GM21423 (cell line): ENCODE results near the gene PDCD1.

Experiments
- ATAC-seq: cut with Tn5 transposase; IDR thresholded peaks from one replicate; pipeline ENCODE4 v1.9.1; 2021; ENCODE audit warnings: mild to moderate bottlenecking, moderate library complexity; ENCODE audit not compliant: unreplicated experiment

Gene PDCD1

DNA sequence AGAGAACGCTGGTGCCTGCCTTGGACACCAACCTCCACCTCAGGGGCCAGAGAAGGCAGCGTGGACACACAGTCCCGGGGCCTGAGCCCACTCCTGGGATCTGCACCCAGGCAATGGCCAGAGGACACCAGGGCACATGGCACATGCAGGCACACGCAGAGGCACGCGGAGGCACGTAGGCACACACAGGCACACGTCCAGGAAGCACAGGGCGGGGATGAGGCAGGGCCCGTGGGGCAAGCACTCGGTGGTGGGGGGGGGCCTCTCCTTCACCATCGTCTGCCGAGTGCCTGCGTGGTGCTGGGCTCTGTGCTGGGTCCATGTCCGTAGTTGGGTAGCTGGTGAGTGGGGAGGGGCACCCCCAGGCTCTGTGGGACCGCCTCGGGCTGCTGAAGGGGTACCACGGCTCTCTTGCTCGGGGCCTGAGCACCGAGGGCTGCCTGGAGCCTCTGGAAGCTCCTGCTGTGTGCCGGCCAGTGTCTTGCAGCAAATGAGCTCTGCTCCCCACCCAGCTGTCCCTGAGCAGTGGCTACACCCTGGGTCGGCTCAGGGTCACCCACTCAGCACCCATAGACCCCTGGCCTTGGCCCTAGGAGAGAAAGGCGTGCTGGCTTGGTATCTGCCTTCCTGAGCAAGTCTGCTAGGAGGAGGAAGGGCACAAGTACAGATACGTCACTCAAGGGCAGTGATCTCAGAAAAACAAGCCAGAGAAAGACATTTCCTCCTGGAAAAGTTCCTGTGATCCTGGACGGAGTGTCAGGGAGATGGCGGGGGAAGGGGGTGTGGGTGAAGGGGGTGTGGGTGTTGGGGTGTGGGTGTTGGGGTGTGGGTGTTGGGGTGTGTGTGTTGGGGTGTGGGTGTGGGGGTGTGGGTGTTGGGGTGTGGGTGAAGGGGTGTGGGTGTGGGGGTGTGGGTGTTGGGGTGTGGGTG, 37.3 kb upstream of the PDCD1 start:
- no peak for ATAC-seq

DNA sequence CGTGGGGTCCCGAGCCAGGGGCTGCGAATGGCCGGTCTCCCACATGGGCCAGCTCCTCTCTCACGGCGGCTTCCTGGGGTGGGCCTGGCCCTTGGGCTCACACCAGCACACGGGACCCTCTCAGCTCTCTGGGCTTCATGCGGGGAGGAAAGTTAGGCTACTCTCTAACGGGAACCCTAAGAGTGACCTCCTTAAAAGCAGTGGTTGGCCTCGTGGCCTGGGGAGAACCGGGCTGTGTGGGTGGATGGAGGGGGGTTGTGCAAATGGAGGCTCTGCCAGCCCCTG, 36.7 kb upstream of the PDCD1 start:
- ATAC-seq = no peak

DNA sequence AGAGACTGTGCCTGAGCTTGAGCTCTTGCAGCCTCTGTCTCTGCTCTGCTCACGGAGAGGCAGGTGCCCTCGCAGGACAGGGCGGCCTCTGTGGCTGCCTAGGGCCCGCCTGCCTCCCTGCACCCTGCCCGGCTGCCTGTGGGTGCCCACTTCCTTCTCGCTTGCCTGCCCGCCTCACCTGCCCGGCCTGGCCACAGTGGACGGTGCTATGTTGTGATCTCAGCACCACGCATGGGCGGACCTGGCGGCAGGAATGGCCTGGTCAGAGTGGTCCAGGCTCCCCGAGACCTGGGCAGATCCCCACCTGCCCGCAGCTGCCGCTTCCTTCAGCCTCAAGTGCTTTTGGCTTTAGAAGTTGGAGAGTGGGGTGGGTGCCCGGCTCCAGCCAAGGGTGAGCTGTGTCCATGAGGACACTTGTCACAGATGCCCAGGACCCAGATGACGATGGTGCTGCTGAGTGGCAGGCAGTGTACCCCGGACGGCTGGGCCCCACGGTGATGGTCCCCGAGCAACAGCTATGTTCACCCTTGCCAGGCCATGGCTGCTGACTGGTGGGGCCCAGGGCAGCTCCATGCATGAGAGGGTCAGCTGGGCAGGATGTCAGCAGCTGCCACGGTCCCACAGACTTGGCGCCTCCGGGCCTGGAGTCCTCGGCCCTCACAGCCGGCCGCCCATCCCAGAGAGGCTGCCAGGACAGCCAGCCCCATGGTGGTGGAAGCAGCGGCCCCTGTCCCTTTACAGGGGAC, 36.2 kb upstream of the PDCD1 start:
- ATAC-seq = no peak

DNA sequence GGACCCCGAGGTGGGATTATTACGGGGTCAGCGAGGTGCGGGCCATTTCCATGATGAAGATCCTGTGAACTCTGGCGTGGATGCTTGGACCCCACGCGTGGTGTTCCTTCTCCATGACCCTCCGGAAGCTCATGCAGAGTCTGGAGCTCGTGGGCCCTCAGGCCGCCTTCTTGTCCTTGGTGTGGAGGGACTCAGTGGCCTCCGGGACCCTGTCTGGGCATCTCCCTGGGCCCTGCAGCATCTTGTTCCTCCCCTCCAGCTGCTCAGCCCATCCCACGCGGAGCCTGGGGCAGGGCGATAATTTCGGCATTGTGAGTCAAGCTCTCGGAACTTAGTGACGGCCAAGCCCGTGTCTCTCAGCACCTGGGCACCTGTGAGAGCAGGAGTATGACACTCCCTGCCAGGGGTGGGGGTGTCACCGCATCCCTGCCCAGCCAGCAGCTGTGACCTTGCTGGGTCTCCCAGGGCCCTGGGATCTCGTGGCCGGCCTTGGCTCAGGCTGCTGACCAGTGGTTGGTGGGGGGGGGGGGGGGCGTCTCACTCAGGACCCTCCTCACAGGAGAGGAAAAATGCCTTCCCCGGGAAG, 35.5 kb upstream of the PDCD1 start:
- ATAC-seq = no peak

DNA sequence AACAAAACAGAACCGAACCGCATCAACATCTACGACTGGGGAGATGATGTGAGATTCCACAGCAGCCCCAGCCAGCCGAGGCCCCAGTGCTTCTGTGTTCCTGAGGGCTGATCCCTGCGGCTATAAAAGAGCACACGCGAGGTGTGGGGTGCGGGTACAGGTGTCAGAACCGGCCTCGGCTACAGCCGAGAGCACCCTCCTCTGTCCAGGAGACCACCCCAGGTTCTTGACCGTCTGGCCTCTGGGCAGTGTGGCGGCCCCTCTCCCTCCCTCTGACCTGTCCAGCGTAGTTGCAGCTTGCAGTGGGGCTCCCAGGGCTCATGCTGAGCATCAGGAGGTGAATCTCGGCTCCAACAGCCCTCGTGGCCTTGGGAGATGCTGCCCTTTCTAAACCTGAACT, 34.6 kb upstream of the PDCD1 start:
- no peak for ATAC-seq

DNA sequence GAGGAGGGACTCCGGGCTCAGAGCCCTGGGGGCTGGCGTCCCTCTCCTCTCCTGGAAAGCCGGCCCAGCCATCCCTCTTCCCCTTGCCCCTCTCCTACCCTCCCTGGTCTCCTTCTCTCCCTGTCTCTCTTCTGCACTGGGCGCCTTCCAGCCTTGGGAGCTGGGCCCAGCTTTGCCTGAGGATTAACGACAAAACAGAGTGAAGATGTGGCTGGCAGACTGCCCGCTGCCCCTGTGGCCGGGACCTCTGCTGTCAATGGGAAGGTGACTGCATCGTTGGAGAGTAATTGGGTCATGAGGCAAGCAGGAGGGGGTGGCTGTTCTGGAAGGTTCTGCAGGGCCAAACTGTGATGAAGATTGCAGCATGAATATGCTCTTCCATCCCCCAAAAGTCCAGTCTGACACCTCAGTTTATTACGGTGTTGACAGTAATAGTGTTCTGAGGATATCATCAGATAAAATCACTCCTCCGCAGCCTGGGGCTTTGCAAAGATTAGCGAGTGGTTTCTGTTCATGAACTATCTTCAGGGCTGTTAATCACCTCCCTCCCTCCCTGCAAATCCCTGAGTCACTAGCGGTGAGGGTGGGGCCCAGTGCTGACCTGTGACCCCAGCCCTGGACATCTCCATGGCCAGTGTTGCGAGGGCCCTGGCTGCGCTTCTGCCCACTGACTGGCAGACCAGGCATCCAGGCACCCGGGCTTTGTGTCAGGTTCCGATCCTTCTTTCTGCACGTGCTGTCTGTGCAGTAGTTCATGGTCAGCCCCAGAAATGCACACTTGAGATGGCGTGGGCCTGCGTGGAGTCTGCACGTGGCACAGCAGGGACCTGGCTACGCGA, 33.8 kb upstream of the PDCD1 start:
- no peak for ATAC-seq

DNA sequence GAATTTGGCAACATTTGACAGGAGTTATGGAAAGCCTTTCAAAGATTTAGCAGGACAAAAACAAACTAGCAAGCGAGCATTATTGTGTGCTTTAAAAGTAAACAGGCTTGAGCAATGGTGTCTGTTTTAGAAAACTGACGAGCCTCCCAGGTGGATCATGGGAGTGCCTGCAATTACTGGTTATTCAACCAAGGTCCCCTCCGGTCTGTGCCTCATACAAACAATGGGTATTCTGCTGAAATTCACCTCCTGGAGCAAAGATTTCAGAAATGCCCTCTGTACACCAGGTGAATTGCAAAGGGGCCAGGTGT, 33.2 kb upstream of the PDCD1 start:
- no peak for ATAC-seq

DNA sequence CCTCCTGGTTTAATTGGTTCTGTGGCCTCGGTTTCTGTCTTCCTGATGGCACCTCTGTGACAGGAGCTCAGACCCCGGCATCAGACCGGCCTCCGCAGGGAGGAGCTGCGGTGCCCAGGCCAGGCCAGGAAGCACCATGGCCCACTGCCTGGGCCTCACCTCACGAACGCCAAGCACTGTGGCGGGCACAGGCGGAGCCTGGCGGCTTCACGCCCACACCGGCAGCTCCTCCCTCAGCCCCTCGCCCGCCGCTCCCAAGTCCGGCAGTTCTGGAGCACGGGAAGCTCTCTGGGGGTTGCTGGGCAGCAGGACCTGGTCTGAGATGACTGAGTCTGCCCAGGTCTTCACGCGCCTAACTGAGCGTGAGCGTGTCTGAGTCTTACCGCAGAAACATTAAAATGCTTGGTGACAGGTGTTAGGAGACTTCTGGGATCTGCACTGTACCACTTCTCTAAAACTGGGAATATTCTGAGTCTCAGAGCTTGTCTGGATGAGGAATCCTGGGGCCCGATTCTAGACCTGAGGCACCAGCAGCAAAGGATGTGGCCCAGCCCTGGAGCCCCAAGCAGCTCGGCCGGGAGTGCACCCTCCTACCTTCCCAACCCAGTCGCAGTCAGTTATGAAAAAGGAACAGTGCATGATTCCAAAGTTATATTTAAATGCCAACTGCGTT, 32.8 kb upstream of the PDCD1 start:
- ATAC-seq = no peak

DNA sequence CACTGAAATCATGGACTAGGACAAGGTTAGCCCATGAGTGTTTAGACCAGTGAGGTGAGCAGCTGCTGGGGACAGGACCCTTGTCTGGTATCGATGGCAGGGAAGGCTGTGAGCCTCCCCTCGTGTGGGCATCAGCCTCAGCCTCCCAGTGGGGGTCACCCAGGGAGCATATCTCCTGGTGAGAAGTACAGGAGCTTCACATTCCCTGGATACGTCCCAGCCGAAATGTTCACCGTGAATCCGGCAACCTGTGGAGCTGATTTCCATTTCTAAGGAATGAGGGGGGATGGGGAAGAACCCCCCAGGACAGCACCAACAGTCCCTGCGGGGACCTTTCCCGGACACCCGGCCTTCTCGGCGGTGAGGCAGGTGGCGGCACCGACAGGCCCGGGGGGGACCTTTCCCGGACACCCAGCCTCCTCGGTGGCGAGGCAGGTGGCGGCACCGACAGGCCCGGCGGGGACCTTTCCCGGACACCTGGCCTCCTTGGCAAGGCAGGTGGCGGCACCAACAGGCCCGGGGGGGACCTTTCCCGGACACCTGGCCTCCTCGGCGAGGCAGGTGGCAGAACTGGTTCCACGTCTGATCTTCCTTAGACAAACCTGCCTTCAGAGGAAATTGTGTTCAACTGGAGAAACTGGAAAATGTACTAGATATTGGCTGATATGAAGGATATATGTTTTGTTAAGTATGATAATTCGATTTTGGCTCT, 32.0 kb upstream of the PDCD1 start:
- ATAC-seq = no peak

DNA sequence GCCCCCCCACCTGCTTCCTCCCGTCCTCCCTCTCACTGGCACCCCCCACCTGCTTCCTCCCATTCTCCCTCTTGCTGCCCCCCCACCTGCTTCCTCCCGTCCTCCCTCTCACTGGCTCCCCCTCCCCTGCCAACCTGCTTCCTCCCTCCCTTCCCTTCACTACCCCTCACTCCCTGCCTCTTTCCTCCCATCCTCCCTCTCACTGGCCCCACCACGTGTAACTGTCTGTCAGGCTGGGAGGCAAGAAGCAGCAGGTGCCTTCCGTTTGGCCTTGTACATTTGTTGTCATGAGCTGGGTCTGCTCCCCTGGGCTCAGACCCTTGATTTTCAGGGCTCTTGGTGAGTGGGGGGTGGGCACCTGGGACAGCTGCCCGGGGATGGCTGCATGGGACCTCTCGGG, 29.9 kb upstream of the PDCD1 start:
- no peak for ATAC-seq

DNA sequence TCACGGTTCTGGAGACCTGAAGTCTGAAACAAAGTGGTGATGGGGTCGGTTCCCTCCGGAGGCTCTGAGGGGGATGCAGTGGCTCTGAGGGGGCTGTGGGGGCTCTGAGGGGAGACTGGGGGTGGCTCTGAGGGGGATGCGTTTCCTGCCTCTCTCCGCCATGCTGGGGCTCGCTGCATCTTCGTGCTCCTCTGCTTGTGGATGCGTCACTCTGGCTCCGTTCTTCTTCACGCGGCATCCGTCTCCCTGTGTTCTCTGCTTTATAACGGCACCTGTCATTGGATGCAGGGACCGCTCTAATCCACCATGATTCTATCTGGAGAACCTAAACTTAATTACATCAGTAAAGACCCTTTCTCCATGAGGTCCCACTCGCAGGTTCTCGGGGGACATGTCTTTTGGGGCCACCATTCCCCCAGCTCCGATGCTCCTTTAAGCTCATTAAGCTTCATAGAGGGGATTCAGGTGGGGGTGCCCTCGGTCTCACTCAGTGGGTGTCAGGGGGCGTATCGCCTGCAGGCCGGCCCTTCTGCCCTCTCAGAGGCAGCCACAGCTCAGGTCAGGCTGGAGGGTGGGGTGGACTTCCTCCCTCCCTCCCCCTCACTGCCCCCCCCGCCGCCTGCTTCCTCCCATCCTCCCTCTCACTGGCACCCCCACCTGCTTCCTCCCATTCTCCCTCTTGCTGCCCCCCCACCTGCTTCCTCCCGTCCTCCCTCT, 29.3 kb upstream of the PDCD1 start:
- no peak for ATAC-seq

DNA sequence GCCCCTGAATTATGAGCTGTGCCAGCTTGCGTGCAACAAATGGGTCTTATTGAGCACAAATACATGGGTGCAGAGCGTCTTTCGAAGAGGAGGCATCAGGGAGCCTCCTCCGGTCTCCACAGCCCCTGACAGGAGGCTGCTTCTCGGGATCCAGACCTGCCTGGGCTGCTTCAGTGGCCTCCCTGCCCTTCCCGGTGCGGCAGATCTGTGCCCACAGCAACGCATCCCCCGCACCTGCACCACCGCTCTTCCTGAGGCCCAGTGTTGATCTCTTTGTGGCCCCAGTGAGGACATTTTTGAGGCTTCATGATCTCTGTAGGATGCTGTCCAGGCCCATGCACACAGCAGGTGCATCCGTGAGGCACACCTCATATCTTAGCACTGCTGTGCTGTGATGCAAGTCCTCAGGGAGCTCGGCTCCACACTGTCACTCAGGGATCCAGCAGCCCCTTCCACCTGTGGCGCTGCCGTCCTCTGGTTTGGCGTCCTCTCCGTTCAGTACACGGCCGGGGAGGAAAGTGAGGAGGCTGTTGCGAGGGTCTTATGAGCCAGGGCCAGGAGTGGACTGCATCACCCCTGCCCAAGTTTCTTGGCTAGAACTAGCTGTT, 28.2 kb upstream of the PDCD1 start:
- no peak for ATAC-seq

DNA sequence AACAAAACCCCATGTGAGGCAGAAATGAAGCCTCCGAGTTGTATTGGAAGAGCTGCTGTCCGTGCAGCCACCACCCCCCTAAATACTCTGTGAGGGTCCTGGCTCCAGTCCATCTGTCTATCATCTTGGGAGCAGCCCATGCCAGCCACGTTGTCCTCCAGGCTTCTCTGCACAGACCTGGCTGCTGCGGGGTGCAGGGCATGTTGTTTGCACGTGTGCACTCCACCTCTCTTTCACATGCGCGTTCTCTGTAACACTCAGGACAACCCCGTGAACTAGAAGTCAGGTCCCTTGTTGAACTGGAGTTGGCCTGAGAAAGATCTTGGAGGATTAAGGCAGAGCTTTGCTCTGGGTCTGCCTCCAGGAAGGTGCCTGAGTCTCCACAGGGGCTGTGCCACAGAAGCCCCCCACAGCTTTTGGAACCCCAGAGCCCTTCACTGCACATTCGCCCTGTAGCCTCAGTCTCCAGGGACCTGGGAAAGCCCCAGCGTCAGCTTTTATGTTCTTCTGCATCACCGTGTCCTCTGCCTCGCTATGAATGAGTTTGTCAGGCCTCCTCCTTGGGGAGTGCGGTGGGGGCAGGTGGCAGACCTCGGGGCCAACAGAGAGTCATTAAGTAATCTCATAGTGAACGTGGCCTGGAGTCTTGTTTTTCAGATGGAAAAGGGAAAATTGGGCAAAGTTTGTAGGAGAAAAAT, 27.4 kb upstream of the PDCD1 start:
- ATAC-seq = no peak

DNA sequence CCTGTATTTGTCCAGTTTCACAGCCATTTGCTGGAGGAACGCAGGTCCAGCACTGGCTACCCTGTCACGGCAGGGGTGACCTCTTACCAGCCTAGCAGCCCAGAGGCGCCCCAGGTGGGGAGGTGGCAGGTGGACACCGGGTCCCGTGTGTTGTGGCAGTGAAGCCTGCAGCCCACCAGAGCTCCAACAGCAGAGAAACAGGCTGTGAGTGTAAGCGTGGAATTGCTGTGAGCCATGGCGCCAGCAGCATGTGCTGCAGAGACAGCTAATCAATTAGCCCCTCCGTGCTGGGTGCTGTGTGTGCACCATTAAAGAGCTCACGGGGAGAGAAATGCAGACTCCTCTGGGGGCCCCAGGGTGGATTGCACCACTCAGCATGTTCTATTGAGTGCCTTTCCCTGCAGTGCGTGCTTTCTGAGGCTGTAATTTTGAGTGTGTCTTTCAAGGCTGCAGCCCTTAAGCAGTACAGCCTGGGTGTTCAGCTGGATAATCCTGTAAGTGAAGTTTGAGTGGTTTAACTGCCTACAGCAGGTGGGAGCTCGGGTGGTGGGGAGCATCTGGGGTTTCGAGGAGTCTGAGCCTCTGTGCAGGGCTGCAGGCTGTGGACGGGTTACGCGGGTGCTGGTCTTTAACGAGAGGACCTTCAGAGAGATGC, 26.7 kb upstream of the PDCD1 start:
- no peak for ATAC-seq

DNA sequence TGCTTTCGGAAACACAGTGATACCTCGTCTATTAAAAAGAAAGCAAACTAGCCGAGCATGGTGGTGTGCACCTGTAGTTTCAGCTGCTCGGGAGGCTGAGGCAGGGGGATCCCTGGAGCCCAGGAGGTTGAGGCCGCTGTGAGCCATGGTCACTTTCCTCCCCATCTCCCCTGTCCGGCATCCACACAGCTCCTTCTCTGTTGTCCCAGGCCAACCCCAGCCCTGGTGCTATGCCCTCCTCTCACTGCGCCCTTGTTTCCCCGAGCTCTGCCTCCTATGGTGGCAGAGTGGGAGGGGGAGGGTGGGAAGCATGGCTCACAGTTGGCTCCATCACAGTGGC, 26.2 kb upstream of the PDCD1 start:
- no peak for ATAC-seq

DNA sequence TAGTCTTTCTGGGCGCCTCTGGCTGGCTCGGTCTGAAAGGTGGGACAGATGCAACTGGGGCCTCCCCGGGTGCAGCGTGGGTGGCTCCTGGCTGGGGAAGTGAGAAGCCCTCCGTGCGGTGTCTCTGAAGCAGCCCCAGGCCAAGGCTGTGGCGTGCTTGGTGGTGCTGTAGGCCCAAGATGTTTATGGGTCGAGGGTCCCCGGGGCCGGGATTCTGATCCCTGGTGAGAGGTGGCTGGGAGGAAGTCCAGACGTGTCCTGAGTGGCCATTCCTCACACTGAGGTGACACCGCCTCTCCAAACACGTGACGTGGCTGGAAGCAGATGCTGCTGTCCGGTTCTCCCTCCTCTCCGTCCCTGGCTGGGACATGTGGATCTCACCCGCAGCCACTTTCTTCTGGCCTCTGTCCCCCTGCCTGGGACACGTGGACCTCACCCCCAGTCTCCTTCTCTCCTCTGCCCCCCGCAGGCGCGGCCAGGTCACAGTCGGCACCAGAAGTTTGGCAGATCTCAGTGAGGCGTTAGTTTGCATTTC, 23.5 kb upstream of the PDCD1 start:
- ATAC-seq = peak; percentile 59

DNA sequence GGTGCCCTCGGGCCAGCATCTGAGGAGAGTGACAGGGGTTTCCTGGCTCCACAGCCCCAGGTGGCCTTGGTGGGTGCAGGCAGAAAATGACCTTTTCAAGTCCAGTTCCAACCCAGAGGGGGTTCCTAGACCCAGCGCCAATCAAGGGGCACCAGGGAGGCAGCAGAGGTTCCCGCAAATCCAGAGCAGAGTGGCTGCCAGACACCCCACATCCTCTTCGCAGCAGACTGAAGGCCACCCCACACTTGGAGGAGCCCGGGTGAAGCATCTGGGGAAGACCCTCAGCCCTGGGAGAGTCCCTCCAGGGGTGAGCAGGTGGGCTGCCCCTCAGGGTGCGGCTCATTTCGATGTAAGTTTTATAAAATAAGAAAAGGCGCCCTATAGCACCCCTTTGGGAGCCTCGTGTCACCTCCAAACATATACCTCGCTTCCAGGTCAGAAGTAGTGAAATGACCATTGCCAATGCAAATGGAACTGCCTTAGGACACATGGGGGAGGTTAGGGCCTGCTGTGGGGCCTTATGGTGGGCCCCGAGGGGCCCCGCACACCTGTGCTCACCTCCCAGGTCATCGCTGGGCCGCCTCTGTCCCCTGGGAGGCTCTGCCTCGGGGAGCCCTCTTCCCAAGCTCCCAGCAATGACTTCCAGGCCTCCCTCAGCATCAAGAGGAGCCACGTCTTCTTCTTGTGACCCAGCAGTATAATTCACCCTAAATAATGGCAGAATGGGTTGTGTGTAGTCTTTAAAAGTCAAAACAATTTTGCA, 21.8 kb upstream of the PDCD1 start:
- ATAC-seq = no peak
